ENCODE results near the gene CLCN1.
A peak's percentile ranks its signal among the peaks of the same experiment; 100 is the strongest.
"Not testable (repeated sequence)": the region's sequence is repeated elsewhere in the genome, so short reads cannot be mapped to it uniquely, and the experiment has no call there.

Gene CLCN1

DNA sequence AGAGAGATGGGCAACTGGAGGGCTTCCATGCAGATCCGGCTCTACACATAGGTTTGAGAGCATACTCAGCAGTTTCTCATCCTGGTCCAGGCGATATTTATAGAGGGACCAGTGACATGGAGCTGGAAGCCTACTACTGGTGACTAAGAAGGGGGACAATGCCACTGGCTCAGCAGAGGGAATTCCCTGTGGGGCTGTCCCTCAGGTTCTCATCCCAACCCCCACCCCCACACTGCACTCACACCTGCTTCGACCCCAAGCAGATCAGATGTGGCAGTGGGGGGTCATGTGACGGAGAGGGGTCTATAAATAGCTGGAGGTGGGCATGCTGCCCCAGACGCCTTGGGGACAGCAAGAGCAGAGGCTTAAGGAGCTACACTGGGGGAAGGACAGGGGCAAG is at the start of gene CLCN1:
CLCN1 (plus strand) TSS at position 336 of the 400 bp plus-strand sequence. CDS start 102 bp downstream, outside the sequence.
- DNase-seq (ENCODE audit: low read depth in 2 of 2), result no peak

DNA sequence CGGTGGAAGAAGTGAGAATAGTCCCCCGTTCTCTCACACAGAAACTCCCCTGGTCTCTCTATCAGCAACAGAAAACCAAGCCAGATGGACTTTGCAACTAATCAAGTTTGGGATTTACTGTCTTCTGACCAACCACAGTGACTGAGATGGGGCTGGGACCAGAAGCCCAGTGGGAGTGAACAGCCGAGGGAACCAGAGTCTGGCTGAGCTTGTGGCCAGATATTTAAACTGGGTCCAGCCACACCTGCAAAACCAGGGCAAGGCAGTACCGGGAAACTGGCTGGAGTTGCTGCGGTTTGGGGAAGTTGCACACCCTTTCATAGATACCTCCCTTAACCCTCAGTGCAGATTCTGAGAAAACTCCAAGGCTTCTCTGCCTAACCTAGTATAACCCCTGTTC is 46.7 kb upstream of the CLCN1 start:
- no peak for DNase-seq (ENCODE audit: low read depth in 2 of 2)

DNA sequence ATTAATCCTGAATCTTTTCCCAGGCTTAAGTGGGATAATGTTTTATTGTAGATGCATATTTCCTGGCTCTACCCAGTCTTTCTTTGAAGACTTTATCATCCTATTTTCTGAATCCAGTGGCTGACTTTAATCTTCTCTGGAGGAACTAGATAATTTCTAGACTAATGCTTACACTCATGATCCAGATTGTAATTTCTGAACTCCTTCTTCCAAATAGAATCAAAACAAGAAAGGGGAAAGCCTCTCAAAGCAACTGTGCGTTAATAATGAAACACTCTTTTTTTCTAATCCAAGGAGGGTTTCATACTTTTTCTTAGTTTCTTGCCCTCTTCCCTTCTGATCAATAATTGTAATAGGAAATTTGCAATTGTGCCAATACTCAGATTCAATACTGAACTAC is 44.7 kb upstream of the CLCN1 start:
- no peak for DNase-seq (ENCODE audit: low read depth in 2 of 2)

DNA sequence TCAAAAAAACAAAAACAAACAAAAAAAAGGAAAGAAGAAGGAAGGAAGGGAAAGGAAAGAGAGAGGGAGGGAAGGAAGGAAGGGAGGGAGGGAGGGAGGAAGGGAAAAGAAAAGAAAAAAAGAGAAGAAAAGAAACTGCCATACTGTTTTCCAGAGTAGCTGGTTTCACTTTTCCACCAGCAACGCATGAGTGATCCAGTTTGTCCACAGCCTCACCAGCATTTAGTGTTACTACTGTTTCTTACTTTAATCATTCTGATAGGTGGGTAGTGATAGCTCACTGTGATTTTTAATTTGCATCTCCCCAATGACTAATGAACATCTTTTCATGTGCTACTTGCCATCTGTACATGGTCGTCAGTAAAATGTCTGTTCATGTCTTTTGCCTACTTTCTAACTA is 43.0 kb upstream of the CLCN1 start:
- no peak for DNase-seq (ENCODE audit: low read depth in 2 of 2)

DNA sequence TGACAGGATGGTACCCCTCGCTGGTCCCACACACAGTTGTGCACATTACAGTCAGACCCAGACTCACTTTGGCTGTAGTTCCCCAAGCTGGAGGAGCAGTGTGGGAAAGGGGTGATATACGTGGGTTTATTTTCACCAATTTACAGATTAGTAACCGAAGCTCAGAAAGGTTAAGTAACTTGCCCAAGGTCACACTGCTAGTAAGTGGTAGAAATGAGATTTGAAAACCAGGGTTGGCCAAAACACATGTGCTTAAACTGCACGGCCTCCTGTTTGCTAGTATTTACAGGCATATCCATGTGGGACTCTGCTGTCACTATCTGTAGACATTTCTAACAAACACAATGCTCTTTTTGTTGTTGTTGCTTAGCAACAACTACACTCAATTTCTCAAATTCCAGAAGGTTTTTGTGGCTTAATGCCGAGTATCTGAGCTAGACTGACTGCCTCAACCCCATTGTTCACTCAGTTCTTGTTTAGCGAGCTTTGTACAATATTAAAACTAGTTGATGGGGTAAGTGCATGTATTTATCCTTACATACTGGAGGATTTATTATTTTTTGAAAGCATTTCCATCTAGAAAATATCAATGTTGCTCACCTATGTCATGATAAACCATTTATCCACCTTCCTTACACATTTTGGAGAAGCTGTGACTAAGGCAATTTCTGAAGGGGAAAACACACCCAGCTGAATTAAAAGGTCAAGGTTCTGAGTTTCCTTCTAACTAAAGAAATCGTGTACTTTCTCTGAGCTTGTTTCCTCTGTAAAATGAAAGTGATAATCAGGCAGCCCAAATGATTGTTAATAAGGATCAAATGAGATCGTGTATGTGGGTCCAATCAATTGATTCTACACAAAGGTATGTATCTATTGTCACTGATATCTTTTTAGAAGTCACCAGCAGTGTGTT is 36.5 kb upstream of the CLCN1 start:
- DNase-seq (ENCODE audit: low read depth in 2 of 2), result no peak

DNA sequence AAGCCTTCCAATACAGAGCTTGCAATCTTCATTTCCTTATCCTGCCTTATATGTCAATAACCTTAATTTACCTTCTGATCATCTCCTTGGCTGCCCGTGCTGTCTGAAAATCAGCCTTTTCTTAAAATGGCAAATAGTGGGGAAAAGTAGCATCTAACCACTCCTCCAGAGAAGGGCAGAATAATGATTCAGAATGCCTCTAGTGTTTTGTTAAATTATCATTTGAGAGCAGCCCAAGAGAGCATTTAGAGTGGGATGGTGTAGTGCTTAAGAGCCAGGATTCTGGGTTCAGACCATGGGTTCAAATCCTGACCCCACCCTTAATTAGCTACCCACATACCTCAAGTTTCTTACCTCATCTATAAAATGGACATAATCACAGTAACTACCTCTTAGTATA is 35.8 kb upstream of the CLCN1 start:
- no peak for DNase-seq (ENCODE audit: low read depth in 2 of 2)

DNA sequence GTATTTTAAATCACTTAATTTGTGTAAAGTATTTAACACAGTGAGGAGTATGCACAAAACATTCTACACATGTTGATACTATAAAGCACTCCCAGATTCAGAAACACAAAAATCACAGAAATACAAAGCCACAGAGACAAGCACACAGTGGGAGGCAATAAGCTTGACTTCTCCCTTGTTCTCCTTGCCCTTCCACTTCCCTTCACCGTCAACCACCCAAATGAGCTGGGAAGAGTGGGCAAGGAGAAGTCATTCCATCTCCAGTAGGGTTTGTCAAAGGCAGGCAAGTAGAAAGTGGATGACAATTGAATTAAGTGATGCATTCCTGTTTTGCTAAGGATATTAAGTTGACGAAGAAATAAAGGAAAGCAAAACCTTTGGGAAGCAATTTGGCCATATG is 35.3 kb upstream of the CLCN1 start:
- DNase-seq (ENCODE audit: low read depth in 2 of 2), result no peak

DNA sequence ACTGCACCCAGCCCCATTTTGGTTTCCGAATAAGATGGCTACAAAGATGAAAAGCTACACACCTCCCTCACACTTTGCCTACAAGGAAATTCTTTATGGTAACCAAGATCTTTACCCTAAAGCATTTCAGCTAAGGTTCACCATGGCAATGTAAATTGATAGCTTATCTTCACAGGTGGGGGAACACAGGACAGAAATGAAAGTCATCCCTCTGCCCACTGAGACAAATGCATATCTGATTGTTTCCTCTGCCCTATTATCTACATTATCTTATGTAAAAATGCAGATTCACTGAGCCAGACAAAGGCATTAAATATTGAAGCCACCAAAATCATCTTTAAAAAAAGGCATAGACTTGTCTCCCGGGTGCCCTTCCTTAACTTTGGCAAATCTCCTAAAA is 34.4 kb upstream of the CLCN1 start:
- DNase-seq (ENCODE audit: low read depth in 2 of 2), result no peak

DNA sequence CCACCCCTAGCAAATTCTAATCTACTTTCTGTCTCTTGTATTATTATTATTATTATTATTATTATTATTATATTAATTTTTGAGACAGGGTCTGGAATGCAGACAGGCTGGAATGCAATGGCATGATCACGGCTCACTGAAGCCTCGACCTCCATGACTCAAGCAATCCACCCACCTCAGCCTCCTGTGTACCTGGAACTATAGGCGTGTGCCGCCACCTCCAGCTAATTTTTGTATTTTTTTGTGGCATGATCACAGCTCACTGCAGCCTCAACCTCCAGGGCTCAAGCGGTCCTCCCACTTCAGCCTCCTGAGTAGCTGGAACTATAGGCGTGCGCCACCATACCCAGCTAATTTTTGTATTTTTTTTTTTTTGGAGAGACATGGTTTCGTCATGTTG is 33.8 kb upstream of the CLCN1 start:
- DNase-seq (ENCODE audit: low read depth in 2 of 2), result no peak

DNA sequence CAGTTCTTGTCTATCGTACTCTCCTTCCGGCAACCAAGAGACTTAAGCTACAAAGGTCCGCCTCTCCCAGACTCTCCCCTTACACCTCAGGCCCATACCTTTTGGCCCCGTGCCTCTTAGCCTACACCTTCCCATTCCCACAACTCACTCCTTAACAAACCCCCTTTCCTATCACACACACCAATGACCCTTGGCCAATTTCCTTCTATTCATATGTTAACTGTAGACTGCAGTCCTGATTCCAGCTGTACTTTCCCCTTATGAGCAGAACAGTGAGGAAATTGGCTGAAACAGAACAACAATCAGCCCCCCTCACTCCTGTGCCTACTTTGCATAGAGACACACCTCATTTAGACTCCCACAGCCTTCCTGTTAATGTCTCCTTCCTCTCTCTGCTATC is 32.5 kb upstream of the CLCN1 start:
- no peak for DNase-seq (ENCODE audit: low read depth in 2 of 2)

DNA sequence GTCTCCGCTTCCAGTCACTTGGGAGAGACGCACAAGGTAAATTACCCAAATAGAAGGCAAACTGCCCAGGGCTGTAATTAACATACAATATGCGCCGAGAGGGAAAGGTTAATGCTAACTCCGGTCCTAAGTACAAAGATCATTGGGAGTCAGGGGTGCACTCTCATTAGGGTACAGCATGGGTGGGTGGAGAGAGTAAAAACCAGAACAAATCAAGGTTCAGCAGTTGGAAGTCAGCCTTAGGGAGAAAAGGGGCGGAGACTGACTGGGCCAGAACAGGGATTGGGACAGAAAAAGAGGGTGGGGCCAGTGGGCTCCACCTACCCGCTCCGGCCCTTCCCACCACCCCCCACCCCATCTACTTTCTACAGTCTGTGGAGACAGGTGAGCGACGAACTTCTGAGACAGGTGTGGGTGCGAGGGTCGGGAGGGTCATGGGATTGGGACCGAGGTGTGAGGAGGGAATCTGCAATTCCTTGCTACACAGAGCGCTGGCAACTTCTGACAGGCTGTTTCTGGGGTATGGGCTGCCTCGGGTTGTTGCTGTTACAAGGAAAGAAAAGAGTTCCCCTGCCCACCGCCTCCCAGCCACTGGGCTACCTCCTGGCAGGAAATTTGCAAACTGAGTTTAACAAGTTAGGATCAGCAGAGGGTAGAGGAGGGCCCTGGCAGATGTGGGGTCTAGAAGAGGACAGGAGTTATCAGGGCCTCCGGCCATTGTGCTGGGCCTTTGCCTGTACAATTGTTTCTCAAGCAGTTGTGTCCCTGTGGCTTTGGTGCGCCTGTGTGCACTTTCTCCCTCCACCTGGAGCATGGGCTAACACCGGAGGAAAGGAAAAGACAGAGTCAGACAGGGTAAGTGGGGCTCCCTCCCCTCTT is 31.1 kb upstream of the CLCN1 start, which contains the start of gene TMEM139:
TMEM139 (plus strand) TSS at position 368 of the 879 bp plus-strand sequence. CDS start 1,000 bp downstream, outside the sequence.
- DNase-seq (ENCODE audit: low read depth in 2 of 2), result no peak

DNA sequence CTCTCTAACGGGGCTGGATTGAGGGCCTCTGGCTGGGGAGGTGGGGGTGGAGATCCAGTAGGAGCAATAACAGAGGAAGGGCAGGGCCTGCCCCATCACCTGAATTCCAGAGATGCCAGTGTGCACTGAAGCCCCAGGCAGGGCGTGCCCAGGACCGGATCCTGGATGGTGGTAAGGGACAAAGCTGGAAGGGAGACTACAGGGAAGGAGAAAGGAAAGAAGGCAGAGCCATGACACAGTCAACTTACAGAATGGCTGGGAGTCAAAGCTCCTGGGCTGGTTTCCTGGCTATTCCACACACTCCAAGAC is 30.5 kb upstream of the CLCN1 start:
- no peak for DNase-seq (ENCODE audit: low read depth in 2 of 2)

DNA sequence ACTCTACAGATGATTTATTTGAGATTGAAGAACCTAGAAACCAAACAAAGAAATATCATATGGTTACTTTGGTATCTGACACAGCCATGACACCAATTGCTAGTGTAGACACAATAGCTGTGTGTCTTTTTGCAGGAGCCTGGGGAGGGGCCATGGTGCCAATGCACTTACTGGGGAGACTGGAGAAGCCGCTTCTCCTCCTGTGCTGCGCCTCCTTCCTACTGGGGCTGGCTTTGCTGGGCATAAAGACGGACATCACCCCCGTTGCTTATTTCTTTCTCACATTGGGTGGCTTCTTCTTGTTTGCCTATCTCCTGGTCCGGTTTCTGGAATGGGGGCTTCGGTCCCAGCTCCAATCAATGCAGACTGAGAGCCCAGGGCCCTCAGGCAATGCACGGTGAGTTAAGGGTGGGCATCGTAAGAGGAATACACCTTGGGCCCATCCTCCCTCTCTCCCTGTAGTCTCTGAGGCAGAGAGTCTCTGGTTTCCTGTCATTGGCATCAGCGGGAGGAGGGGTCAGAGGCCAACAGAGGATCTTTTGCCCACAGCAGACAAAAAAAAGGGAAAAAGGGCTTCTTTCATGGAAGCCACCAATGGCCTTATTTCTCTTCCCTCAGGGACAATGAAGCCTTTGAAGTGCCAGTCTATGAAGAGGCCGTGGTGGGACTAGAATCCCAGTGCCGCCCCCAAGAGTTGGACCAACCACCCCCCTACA is 29.9 kb upstream of the CLCN1 start:
- DNase-seq (ENCODE audit: low read depth in 2 of 2), result no peak

DNA sequence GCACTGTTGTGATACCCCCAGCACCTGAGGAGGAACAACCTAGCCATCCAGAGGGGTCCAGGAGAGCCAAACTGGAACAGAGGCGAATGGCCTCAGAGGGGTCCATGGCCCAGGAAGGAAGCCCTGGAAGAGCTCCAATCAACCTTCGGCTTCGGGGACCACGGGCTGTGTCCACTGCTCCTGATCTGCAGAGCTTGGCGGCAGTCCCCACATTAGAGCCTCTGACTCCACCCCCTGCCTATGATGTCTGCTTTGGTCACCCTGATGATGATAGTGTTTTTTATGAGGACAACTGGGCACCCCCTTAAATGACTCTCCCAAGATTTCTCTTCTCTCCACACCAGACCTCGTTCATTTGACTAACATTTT is 29.4 kb upstream of the CLCN1 start:
- no peak for DNase-seq (ENCODE audit: low read depth in 2 of 2)

DNA sequence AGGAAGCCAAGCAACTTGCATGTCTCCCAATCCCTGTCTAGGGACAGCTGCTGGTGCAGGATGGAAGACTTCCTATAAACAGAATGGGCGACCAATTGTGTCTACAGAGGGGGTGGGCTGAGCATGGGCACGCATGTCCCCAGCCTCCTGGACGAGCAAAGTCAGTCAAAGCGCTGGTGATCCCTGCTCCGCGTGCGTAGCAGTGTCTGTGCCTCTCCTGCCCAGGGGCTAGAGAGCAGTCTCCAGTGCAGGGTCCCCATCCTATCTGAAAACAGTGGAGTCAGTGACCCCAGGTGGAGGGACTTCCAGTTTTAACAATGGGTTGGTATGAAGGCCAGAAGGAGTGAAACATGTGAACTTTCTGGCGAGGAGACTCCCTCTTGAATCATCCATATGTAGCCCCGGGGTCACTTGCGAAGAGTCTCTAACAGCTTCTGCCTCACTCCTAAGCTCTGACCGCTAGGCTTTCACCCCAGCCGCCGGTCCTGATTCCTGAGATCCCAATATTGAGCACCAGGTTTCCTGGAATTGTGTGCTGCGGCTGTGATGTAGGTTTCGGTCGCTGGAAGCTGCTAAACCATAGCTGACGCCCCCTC is 28.5 kb upstream of the CLCN1 start:
- no peak for DNase-seq (ENCODE audit: low read depth in 2 of 2)

DNA sequence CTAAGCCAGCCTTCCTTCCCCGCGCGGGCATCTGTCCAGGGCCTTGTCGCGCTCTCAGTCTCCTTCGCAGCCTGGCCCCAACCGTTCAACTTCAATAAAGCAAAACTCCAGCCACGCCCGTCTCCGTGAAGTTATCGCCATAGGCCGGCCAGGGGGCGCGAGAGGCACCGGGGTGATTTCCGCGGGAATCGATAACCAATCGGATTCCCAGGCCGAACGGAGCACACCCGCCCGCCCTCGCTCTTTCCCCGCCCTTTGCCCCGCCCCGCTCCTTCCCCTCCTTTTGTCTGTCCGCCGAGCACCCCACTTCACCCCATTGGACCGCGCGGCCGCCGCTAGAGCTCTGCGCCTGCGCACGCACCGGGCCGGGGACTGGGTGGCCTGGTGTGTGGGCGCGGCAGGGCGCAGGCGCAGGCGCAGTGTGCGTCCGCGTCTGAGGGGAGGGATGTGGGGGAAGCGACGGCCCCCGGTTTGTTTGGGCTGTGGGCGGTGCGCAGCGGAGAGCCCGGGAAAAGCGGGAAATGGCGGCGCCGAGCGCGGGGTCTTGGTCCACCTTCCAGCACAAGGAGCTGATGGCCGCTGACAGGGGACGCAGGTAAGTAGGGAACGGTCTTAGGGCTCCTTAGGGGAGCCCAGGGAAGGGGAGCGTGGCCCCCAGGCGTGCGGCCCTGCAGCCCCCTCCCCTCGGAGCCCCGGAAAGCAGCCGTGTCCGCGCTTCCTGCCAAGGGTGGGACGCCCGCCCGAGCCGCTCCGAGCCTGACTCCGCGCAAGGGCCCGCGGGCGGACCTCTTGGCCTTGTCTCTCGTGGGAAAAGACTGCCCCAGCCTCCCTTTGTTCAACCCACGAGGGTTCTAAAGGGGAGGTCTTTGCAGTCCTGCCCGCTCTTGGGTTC is 27.7 kb upstream of the CLCN1 start, which contains the start of gene CASP2:
CASP2 (plus strand) TSS at position 417 of the 892 bp plus-strand sequence; CDS start at position 522, 105 bp downstream.
- peak; percentile 98 for DNase-seq (ENCODE audit: low read depth in 2 of 2)

DNA sequence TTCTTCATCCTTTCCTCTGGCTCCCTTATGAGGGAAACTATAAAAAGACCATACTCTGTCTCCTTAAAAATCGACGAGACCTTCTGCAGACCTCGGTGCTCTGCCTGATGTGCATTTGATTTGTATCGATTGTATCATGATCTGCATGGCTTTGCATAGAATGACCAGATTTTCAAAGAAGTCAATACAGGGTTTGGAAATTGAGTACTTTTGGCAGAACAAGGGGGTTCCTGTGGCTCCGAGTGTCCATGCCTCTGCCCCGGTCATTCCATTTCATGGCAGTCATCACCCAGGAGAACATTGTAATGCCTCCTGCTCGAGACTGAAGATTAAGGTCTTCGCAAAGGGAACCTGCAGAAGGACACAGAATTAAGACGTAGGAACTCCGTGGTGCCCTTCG is 27.1 kb upstream of the CLCN1 start:
- no peak for DNase-seq (ENCODE audit: low read depth in 2 of 2)

DNA sequence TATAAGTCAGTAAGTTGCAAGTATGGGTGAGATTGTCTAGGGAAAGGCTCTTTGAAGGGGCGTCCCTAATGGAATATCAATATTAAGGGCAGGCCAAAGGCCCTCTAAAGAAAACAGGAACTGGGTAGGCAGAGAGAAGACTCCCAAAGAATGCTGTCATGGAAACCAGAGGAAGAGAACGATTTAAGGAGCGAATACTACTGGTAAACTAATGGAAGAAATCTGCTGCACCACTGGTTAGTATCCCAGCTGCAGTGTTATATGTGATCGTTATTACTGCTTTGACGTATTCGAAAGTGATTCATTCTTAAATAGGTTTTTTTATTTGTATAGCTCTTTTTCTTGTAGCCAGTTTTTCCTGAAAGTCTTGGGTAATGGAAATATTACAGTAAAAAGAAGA is 26.5 kb upstream of the CLCN1 start:
- no peak for DNase-seq (ENCODE audit: low read depth in 2 of 2)

DNA sequence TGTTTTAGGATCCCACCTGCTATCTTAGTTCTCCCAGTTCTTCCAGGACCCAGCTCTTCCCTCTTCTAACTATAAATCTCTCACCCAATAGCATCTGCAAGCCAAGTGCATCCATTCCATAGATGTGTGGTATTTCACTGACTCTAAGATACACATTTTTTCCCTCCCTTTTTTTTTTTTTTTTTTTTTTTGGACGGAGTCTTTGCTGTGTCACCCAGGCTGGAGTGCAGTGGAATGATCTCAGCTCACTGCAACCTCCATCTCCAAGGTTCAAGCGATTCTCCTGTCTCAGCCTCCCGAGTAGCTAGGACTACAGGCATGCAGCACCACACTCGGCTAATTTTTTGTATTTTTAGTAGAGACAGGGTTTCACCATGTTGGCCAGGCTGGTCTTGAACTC is 26.0 kb upstream of the CLCN1 start:
- not testable (repeated sequence) for DNase-seq (ENCODE audit: low read depth in 2 of 2)

DNA sequence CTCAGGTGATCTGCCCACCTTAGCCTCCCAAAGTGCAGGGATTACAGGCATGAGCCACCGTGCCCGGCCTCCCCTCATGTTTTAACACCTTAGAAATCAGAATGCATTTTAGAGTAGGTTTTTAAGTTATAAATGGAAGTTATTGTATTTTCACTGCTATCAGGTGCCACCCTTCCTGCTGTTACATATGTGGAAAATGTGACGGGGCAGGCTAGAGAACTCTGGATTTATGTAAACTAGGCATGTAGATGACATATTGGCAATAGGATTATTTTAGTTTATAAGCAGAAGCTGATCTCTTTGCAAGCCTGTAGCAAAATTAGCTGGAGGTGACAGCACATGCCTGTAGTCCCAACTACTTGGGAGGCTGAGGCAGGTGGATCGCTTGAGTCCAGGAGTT is 25.6 kb upstream of the CLCN1 start:
- no peak for DNase-seq (ENCODE audit: low read depth in 2 of 2)

DNA sequence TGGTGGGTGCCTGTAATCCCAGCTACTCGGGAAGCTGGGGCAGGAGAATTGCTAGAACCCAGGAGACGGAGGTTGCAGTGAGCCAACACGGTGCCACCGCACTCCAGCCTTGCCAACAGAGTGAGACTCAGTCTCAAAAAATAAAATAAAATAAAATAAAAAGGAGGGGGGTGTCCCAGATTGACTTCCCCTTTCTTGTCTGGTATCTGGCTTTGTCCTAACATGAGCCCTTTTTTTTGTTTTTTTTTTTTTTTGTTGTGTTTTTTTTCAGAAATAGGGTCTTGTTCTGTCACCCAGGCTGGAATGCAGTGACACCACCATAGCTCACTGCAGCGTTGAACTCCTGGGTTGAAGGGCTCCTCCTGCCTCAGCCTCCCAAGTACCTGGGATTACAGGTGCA is 23.0 kb upstream of the CLCN1 start:
- no peak for DNase-seq (ENCODE audit: low read depth in 2 of 2)
